Measurements from ENCODE around the gene TRMT1. TPM values are rescaled to one million over a fixed set of nuclear protein-coding genes. Genes with fewer than 3 reads are reported as not detected.
A peak's percentile ranks its signal among the peaks of the same experiment; 100 is the strongest.

Gene TRMT1
- polyA plus RNA-seq, 3 donors, result 14.5 to 94.7 (median 14.5) TPM

GRCh38 chr19:13155472-13156359 lies 39.2 kb upstream of the TRMT1 start:
- Mint-ChIP-seq H3K36me3 (peaks cover 6 to 17% of the 10 kb centered on the region in 2 donors), H3K4me3 (peak overlapping the region; percentile 98 to 99), H3K9me3 (peaks cover 0 to 9% (median 2%) of the 10 kb centered on the region in 7 donors), H3K4me1 (peaks cover 35% of the 10 kb centered on the region), H3K27me3 (ENCODE audit: low read depth in 3 of 3) (peaks cover 0 to 13% (median 0%) of the 10 kb centered on the region in 3 donors), H3K27ac (peak overlapping the region; percentile 95 to 99 (median 98))
- H3K27ac ChIP-seq (ENCODE audit: low read depth in 1 of 2, low read length in 2 of 2), result peak overlapping the region; percentile 95 to 96
- H3K36me3 ChIP-seq (replicated peaks in 1 of 2; ENCODE audit: control insufficient read depth in 1 of 2, insufficient read depth in 2 of 2, low read length in 2 of 2), result peaks cover 0 to 12% of the 10 kb centered on the region in 2 donors
- intact Hi-C loops (cut with micrococcal nuclease), result loop anchor here (2.0 to 10.0 kb wide), 2 partner anchors 13 to 689 kb away; no protein-coding TSS in a partner anchor
- peak overlapping the region; percentile 99 for H3K9ac ChIP-seq (ENCODE audit: insufficient read depth, low read length, poor library complexity, severe bottlenecking)
- TF ChIP-seq CTCF (IDR thresholded peaks at IDR 0.05), result no peak
- H3K4me1 ChIP-seq (ENCODE audit: control insufficient read depth in 1 of 2, insufficient read depth in 2 of 2, low read length in 2 of 2), result peaks cover 32 to 45% of the 10 kb centered on the region in 2 donors
- peak overlapping the region; percentile 90 to 100 (median 99) for H3K4me3 ChIP-seq (replicated peaks in 1 of 3; ENCODE audit: low read depth in 2 of 3, low read length in 3 of 3)
- peak overlapping the region; percentile 86 for H3K4me2 ChIP-seq (replicated peaks; ENCODE audit: extremely low read depth, low read length, poor library complexity, severe bottlenecking)
- no peaks in the 10 kb centered on the region for H3K9me3 ChIP-seq (replicated peaks in 1 of 2; ENCODE audit: control insufficient read depth in 1 of 2, insufficient read depth in 1 of 2, low read length in 2 of 2)
- H3K79me2 ChIP-seq (ENCODE audit: insufficient read depth, low read length), result peaks cover 42% of the 10 kb centered on the region
- H4K20me1 ChIP-seq (ENCODE audit: insufficient read depth, low read length), result peaks cover 44% of the 10 kb centered on the region
- H2AFZ ChIP-seq (ENCODE audit: insufficient read depth, low read depth, low read length, poor library complexity, severe bottlenecking), result no peak overlapping the region
- WGBS (ENCODE audit: insufficient coverage), result 0% methylated on average over 33 of the region's 55 CpGs
- no peaks in the 10 kb centered on the region for H3K27me3 ChIP-seq (ENCODE audit: control insufficient read depth in 2 of 2, insufficient read depth in 2 of 2, low read length in 2 of 2)
- peak; percentile 64 to 74 (median 67) for DNase-seq

DNA sequence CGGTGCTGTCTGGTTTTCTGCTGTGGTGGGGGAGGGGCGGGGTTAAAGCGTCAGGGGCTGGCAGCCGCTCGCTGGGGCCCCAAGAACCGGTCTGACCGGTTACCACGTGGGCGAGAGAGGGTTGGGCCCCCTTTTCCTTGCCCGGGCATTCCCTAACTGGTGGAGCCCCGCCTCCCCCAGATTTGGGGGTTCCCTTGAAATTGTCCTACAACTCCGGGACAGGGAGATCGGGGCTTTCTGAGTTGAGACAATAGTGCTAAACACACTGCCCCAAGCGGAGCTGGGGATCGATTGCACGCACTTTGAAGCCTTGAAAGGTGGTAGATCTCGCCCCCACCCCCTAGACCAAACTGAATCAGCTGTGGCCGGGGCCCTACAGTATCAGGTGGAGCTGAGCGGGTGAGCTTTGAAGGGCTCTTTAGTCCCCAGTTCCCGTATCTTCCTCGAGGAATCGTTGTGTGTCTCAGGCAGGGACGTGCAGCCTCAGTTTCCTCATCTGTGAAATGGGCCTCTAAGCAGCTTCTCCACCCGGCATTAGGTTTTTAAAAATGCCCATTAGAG lies 38.5 kb upstream of the TRMT1 start:
- under 1% methylated on average over 22 of the region's 24 CpGs for WGBS (ENCODE audit: insufficient coverage)
- Histone ChIP-seq H3K4me3 (replicated peaks in 1 of 3; ENCODE audit: low read depth in 2 of 3, low read length in 3 of 3) (peak overlapping the region; percentile 90 to 100 (median 99)), H3K36me3 (replicated peaks in 1 of 2; ENCODE audit: control insufficient read depth in 1 of 2, insufficient read depth in 2 of 2, low read length in 2 of 2) (peaks cover 0 to 12% of the 10 kb centered on the region in 2 donors), H3K79me2 (ENCODE audit: insufficient read depth, low read length) (peaks cover 49% of the 10 kb centered on the region), H3K4me1 (ENCODE audit: control insufficient read depth in 1 of 2, insufficient read depth in 2 of 2, low read length in 2 of 2) (peaks cover 26 to 38% of the 10 kb centered on the region in 2 donors), H3K9ac (ENCODE audit: insufficient read depth, low read length, poor library complexity, severe bottlenecking) (peak overlapping the region; percentile 99), H3K27ac (ENCODE audit: low read depth in 1 of 2, low read length in 2 of 2) (peak overlapping the region; percentile 95 to 96), H3K27me3 (ENCODE audit: control insufficient read depth in 2 of 2, insufficient read depth in 2 of 2, low read length in 2 of 2) (no peaks in the 10 kb centered on the region), H3K4me2 (replicated peaks; ENCODE audit: extremely low read depth, low read length, poor library complexity, severe bottlenecking) (peak overlapping the region; percentile 86), H3K9me3 (replicated peaks in 1 of 2; ENCODE audit: control insufficient read depth in 1 of 2, insufficient read depth in 1 of 2, low read length in 2 of 2) (no peaks in the 10 kb centered on the region), H2AFZ (ENCODE audit: insufficient read depth, low read depth, low read length, poor library complexity, severe bottlenecking) (no peak overlapping the region), H4K20me1 (ENCODE audit: insufficient read depth, low read length) (peaks cover 44% of the 10 kb centered on the region)
- Mint-ChIP-seq H3K4me1 (peaks cover 31% of the 10 kb centered on the region), H3K9me3 (peaks cover 0 to 9% (median 2%) of the 10 kb centered on the region in 7 donors), H3K27me3 (ENCODE audit: low read depth in 3 of 3) (peaks cover 0 to 13% (median 0%) of the 10 kb centered on the region in 3 donors), H3K36me3 (peaks cover 6 to 21% of the 10 kb centered on the region in 2 donors), H3K4me3 (peak overlapping the region; percentile 98 to 99), H3K27ac (peak overlapping the region; percentile 95 to 99 (median 98))
- intact Hi-C loops (cut with micrococcal nuclease), result loop anchor here (2.0 to 10.0 kb wide), 6 partner anchors 14 to 690 kb away; partner anchors contain the start of genes LYL1 (in 2 of the 2), JUNB (in 1 of the 2), NACC1 (in 1 of the 2) and RAD23A (in 1 of the 2)
- peak; percentile 24 for TF ChIP-seq CTCF (IDR thresholded peaks at IDR 0.05)
- peak; percentile 52 to 86 (median 67) for DNase-seq

Measured in CD14-positive monocyte (primary cell).